Stimulated activated CD8-positive, alpha-beta memory T cell treated with anti-CD3 and anti-CD28 coated beads, Interleukin-15, amount 100 ng/mL, for 4 hours (primary cell): ENCODE measurements around the gene SORD.
"Not testable (repeated sequence)": the region's sequence is repeated elsewhere in the genome, so short reads cannot be mapped to it uniquely, and the experiment has no call there.

ENCODE experiments used
- DNase-seq, 2 donors: peaks; one replicate each; pipeline ENCODE4 v3.0.0-alpha.2; 2020; ENCODE audit warnings: low read depth in 2 of 2

SORD gene

DNA sequence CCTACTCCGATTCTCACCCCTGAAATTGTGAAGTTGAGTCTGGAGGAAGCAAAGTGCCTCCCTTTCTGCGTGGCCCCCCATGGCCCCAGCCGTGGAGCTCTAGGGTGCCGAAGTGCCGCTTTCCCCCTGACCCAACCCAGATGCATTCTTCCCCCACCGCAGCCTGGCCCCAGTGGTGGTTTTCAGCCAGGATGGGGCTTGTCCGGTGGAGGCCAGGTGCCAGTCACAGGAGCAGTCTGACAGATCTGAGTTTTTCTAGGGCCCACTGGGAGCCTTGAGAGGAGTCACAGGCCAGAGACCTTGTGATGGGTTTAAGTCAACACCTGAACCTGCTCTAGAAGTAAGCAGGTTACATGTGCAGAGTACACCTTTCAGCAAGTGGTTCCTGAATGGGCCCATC lies 39.3 kb downstream of the SORD start:
- DNase-seq = not testable (repeated sequence)

DNA sequence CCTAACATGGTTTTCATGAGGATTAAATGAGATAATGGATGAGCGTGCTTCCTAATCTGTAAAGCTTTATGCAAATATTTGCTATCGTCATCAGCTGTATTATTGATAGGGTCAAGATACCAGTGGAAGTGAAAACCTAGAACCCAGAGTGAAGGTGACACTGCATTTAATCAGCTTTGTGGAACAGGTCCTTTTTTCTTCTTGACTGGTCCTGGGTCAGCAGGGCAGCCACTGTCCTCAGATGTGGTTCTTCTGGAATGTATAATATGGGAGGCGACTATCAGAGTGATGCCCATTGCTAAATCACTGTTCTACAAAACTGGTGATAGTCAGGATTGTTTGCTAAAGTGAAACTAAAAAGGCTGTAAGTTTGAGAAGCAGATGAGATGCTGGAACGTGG lies 41.4 kb downstream of the SORD start:
- DNase-seq = no peak

DNA sequence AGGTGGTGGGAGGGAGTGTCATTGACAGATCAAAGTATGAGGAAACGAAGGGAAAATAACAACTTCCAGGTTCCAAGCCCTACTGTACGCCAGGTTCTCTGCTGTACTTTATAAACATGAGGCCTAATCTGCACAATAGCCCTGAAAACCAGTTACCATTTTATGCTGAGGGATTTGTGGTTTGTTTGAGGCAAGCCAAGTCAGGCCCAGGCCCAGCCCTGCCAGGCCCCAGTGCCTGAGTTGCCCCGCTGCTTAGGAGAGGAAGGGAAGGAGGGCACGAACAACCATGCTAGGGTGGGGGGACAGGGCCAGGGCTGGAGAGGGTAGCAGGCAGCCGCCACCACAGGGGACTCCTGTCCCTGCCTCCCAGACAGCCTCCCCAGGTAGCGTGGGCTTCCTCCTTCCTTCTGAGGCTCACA lies 47.0 kb downstream of the SORD start:
- DNase-seq = not testable (repeated sequence)

DNA sequence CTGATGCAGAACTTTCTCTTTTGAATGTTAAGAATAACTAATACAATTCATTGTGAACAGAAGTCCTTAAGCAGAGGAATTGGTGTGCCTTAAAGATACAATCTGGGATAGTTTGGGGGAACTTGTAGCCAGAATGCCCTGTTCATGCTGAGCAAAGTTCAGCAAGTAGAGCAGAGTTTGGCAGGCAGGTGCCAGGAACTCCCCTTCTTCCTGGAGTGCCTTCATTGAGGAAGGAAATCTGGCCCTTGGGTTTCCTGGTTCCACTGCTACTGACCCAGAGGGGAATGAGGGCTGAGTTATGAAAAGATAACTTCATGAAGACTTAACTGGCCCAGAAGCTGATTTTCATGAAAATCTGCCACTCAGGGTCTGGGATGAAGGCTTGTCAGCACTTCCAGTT lies 50.6 kb downstream of the SORD start:
- DNase-seq = not testable (repeated sequence)

DNA sequence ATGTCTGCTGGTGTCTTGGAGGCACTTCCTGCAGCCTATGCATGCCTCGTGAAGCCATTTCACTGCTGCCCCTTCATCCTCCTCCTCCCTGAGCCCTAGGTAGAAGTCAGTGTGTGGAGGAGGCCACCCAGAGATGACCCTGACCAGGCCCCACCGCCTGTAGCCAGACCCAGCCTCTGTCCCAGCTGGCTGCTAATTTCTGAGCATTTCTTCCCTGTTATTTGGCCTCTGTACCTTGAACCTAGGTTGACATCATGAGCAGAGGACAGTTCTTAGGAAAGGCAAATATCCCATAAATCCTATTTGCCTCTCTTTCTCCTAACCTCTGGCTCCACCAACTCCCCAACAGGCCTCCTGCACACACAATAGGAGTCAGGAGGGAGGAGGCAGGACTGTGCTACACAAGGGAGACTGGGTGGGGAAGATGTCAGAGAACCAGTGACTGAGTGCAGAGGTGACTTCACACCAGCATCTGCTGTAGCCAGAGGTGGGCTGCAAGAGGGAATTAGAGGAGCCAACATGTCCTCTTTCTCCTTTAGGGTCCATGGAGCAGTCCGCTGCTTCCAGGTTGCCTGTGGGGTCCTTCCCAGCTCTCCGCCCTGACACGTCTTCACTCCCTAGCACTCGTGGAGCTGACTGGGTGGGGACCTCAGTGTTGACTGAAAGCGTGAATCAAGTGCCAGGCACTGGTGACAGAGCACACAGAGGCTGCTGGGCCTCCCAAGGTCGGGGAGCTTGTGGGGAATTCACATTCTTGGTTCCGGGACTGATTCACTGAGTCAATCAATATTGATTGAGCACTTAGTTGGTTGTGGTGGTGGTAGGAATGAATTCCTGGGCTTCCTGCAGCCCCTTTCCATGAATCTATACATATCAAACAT lies 52.7 kb downstream of the SORD start:
- DNase-seq = not testable (repeated sequence)

DNA sequence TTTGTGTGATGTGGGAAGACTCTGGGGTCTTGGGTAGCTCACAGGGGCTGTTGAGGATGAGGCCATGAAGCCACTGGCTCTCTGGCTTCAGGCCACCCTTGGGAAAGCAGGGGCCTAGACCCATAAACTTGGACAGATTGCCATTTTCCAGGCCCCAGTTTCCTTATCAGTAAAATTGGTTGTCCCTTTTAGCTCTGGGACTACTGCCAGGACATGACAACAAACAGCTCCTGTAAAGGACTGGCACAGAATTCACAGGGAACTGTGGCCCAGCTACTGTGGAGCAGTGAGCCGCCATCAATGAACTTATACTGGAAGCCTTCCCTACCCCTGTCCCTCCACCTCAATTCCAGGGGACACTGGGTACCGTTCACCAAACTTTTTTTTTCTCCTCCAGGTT lies 54.4 kb downstream of the SORD start:
- DNase-seq = not testable (repeated sequence)

DNA sequence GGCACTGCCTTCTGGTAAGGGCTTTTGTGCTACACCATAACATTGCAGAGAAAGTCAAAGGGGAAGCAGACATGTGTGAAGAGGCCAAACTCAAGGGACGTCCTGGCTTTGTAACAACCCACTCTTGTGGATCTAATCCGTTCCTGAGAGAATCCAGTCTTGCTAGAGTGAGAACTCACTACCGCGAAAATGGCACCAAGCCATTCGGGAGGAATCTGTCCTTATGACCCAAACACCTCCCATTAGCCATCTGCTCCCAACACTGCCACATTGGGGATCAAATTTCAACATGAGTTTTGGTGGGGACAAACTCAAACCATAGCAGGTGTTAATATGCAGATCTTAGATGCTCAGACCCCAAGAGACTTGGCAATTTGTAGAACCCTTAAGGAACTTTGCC lies 56.2 kb downstream of the SORD start:
- not testable (repeated sequence) for DNase-seq

DNA sequence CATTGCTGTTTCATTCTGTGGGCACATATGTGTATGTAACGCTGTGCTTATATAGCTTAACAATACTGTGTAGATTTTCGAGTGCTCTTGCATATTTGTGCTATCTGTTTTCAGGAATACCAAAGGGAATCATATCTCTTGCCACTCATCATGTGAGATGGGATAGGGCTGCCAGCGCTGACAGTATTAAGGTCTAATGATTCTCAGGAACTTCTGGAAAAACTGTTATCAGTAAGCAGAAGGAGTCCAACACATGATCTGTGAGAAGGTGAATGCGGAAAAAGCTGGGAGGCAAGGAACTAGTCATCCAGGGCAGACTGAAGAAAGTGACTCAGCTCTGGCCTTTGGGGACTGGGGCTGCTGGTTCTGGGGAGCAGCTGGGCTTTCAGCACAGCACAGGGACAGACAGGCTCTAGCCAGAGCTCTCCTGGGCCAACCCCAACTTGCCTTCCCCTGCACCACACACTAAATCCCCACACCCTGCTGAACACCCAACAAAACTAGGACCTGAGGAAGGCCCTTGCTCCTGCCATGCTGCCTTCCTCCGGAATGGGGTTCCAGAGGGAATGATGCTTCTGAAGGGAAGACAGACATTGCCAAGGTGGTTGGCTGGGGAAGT lies 56.7 kb downstream of the SORD start:
- DNase-seq = not testable (repeated sequence)

DNA sequence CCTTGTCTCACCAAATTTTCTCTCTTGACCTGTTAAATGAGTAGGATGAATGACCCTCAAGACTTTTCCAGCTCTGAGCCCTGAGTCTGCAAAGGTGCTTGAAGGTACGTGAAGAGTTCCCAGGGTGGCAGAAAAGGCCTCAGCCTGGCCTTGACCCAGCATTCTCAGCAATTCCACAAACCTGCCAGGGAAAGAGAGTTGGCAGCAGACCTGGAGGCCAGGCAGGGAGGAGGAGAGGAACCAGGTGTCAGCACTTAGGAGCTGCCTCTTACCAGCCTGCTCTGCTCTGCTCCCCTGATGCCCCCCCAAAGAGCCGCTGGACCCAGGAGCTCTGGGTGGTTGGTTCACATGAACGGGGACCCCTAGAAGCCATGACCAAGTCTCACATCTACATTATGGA lies 57.6 kb downstream of the SORD start:
- not testable (repeated sequence) for DNase-seq

DNA sequence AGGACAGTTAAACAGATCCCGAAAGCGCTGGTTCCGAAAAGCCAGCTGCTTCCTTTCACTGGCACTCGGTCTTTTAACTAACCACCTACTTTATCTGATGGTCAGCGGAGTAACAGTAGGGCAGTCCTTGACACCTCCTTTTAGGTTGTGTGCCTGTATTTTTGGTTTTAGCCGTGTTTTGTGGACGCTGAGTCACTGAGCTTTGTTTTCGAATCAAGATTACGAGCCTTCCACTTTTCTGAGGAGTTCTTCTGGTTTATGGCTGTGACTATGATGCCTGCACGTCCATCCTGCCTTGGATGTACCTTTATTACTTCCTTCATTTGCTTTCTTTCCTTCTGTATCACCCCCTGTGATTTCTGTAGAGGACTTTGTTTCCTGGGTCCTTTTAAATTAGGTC lies 59.4 kb downstream of the SORD start:
- not testable (repeated sequence) for DNase-seq

DNA sequence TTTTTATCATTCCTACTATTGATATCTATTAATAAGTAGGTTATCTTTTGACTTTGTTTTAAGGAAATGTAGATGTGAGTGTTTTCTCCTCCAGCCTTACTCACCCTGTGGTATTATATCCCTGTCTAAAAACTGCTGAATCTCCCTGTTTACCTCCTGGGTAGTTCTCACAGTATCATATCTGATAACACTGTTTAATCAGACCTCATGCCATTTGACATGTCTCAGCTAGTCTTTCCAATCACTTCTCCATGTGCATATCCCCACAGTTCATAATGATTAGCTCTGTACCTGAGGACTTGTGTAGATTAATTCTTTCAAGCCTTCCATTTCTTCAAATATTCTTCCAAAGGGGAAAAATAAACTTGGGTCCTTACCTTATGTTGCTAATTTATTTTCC lies 60.2 kb downstream of the SORD start:
- no peak for DNase-seq

DNA sequence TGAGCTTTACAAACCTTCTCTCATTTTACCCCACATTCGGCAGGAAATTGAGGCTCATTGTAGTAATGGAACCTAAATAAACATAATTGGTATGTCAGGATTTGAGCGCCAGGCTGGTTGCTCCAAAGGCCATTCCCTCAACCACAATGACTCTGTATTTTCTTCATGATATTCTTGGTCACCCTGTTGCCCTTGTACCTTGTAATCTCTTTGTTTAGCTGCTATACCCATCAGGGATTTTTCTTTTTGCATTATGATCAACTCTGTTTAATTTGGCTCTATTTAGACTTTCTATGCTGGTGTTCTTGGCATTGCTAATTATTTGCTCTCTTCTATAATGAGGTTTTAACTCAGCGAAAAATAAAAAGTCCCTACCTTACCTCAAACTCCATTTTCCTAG lies 61.2 kb downstream of the SORD start:
- no peak for DNase-seq

DNA sequence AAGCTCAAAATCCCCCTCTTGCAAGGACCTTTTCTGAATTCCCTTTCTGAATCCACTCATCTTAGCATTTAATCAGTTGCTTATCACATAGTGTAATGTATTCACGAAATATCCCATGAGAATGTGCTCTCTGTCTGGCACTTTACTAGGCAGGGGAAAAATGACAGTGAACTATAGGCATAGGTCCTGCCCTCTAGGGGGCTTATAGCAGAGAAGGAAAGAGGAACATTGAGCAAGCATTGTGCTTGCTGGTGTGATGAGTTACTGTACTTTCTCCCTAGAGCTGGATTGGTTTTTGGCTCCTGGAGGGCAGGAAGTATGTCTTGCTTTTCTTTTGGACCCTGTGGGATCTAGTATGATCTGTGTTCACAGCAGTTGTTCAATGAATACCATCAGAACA lies 64.5 kb downstream of the SORD start:
- DNase-seq = no peak

DNA sequence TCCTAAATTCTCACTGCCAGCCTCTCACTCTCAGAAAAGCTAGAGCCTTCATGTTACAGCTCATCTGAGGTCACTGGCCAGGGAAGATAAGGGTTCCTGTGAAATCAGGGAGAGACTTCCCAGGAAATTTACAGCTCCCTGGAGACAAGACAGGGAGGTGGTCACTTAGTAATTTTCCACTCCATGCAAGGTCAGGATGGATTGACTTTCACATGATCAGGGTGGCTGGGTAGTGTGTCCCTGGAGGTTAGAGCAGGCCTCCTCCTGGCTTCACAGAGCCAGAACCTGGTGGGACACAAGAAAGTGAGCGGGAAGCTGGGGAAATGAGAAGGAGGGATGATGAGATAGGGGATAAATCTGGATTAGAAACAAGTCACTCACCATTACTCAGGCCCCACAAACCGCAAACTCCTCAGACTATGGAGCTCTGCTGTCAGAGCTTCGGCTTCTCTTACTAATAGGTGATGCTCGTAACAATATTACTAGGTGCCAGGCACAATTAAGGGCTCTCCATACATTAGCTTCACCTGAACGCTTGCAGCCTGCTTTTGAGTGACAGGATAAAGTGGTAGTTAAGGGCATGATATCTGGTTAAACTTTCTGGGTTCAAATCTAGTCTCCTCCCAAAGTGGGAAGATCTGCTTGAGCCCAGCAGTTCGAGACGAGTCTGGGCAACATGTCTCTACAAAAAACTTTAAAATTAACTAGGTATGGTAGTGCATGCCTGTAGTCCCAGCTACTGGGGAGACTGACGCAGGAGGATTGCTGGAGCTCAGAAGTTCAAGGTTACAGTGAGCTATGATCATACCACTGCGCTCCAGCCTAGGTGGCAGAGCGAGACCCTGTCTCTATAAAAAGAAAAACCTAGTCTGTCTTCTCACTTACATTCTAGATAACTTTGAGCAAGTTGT lies 66.1 kb downstream of the SORD start:
- DNase-seq = no peak

DNA sequence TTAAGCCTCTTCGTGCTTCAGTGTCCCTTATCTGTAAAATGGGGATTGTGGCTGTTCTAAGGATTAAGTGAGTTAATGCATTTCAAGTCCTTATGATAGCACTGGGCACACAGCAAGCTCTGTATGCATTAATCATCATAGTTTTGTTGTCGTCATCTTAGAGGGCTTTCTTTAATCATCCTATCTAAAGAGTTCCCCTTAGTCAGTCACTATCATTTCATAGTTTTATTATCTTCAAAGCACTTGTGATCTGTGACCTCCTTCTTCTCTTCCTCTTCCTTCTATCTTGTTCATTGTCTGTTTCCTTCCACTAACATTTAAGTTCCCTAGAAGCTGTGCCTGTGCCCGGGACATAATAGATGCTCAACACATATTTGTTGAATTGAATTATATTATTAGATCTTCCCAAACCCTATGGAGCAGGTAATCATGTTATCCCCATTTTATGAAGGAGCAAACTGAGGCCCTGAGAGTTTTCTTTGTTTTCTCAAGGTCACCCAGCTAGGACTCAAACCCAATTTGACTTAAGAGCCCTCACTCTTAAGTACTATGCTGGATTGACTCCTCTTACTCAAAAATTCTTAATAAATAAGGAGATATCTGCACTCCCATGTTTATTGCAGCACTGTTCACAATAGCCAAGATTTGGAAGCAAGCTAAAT lies 66.8 kb downstream of the SORD start:
- DNase-seq = no peak

DNA sequence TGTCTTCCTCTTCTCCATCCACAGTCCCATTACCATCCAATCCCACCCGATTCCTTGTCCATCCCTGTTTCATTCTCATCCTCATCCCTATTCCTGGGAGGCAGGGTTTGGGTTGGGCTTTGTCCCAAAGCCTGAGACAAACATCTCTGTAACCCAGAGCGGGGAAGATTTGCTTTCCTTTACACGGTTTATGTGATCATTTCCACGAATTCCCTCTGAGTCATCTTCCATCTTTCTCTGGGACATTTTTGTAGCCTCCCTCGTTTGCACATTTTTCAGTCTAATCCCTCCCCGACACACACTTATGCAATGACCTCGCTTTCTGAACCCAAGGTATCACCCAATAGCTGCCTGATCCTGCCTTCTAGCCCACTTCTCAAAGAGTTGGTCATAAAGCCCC lies 68.2 kb downstream of the SORD start:
- no peak for DNase-seq

DNA sequence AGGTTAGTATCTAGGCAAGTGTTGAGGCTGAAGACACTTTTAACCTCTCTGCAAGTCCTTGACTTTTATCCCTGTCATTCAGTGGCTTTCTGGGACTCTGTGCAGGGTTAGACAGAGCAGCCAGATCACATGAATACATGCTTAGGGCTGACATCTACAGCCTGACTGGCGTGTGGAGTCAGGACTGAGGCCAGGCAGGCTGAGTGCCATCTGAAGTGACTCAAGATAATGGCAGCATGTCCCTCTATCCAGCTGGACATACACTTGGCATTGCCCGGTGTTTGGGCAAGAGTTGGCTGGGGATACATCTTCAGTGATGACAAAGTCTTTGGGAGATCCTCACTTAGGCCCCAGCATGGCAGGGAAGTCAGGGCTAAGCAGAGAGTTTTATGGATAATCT lies 68.6 kb downstream of the SORD start:
- no peak for DNase-seq

DNA sequence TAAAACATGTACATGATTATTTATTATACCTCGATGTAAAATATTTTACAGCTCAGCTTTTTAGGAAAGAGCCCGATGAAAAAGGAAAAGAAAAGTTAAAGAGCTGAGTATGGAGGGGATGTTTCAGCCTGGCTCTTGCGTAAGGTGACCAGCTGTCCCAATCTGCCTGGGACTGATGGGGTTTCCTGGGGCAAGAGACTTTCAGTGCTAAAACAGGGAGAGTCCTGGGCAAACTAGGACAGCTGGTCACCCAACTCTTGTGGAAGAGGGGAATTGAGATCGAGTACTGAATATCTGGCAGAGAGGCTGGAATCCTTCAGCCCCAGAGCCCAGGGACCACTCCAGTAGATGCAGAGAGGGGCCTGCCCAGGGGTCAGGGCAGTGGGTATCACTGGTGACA lies 70.0 kb downstream of the SORD start:
- DNase-seq = no peak

DNA sequence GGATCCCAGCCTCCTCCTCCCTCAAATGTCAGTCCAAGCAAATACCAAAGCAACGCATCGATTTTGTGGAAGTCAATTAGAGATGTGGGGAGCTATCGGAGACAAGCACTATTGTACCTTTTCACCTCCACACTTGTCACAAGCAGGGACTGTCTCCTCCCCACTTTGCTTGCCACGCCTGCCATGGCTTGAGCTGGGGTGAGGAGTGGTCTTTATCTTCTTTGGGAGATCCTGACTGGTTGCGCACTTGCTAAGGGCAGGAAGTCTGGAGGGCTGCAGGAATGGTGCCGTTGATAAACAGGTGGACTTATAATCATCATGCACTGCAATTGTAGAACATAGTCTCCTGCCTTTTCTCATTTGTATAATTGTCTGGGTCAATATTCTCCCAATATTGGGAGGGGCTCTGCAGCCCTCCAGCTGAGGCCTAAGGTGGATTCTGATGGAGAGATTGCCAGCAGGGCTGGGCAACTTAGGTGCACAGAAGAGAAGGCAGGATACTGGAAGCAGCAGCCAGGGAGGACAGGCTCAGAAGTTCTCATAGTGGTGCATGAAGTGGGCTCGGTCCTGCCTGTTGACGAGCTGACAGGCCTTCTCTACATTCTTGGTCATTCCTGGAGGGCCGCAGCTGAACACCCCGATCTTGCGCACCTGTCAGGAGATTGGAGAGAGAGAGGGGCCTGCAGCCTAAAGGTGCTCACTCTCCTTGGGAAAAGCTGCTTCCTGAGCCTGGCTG lies 70.8 kb downstream of the SORD start:
- no peak for DNase-seq

DNA sequence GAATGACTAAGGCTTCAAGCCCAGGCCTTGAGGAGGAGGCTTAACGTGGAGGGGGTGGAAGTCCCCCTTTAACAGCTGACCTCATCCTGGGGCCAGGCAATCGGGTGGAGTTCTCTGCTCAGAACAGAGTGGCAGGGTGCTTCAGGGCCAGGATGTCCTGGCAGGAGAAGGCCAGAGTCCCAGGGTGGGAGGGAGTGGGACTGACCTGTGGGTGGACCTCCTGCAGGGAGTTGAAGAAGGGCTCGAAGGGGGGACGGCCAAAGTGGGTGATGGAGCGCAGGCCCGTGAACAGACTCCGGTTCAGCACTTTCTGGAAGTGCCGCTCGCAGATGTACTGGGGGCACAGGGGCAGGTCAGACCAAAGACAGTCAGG lies 71.3 kb downstream of the SORD start:
- DNase-seq = no peak

DNA sequence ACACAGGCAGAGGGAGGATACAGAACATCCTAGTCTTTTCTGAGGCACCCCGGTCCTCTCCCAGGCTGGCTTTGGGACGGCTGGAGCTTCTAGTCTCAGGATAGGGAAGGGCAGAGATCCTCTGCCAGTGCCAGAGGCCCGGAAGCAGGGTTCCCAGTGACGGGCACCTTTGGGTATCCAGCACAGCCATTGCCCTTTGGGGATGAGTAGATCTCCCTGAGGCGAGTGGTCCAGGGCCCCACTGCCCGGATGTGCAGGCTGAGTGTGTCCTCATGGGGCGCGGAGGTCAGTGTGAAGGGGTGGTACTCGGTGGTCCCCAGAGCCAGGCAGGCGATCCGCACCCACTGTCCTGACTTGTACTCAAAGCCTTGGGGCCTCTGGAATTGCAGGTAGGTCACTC lies 72.7 kb downstream of the SORD start:
- DNase-seq = no peak
